Smooth muscle cell (in vitro differentiated cells): Measurements from ENCODE around the gene RHO. TPM values are rescaled to one million over a fixed set of nuclear protein-coding genes. Genes with fewer than 3 reads are reported as not detected.
"Not testable (repeated sequence)": the region's sequence is repeated elsewhere in the genome, so short reads cannot be mapped to it uniquely, and the experiment has no call there.

Experiments
- DNase-seq: peaks from one replicate; lab custom pipeline; 2025; ENCODE audit not compliant: unreplicated experiment; lab: John Stamatoyannopoulos, UW
- H2AFZ ChIP-seq: fragments of 200-600 bp; sonication (generic); 2 replicates; pipeline ENCODE4 v1.6.0; 2016; ENCODE audit warnings: antibody characterized with exemption, low read depth, mild to moderate bottlenecking
- H3F3A ChIP-seq: fragments of 200-600 bp; sonication (generic); 2 replicates; pipeline ENCODE4 v1.6.0; 2017; ENCODE audit warnings: antibody characterized with exemption, low read depth
- H3K27ac ChIP-seq: fragments of 200-600 bp; sonication (generic); 2 replicates; pipeline ENCODE4 v1.5.1; 2016; ENCODE audit warnings: low read depth, mild to moderate bottlenecking
- H3K27me3 ChIP-seq: fragments of 200-600 bp; sonication (generic); 2 replicates; pipeline ENCODE4 v1.6.1; 2016; ENCODE audit warnings: low read depth, mild to moderate bottlenecking
- H3K36me3 ChIP-seq: fragments of 200-600 bp; sonication (generic); 2 replicates; pipeline ENCODE4 v1.5.1; 2016; ENCODE audit warnings: low read depth
- H3K4me1 ChIP-seq: fragments of 200-600 bp; sonication (generic); 2 replicates; pipeline ENCODE4 v1.5.1; 2016; ENCODE audit warnings: low read depth
- H3K4me2 ChIP-seq: fragments of 200-600 bp; sonication (generic); 2 replicates; pipeline ENCODE4 v1.6.0; 2016; ENCODE audit warnings: mild to moderate bottlenecking
- H3K4me3 ChIP-seq: fragments of 200-600 bp; sonication (generic); 2 replicates; pipeline ENCODE4 v1.5.1; 2016; ENCODE audit warnings: mild to moderate bottlenecking
- H3K79me2 ChIP-seq: fragments of 200-600 bp; sonication (generic); 2 replicates; pipeline ENCODE4 v1.6.0; 2016; ENCODE audit warnings: low read depth, mild to moderate bottlenecking
- H3K9ac ChIP-seq: fragments of 200-600 bp; sonication (generic); 2 replicates; pipeline ENCODE4 v1.6.0; 2016; ENCODE audit warnings: low read depth
- H3K9me3 ChIP-seq: fragments of 200-600 bp; sonication (generic); replicated peaks from 2 replicates; pipeline ENCODE4 v1.5.1; 2016; ENCODE audit warnings: low read depth
- H4K20me1 ChIP-seq: fragments of 200-600 bp; sonication (generic); 2 replicates; pipeline ENCODE4 v1.6.0; 2016; ENCODE audit warnings: low read depth
- CTCF ChIP-seq: fragments of 200-600 bp; sonication (generic); IDR thresholded peaks from 2 replicates; pipeline ENCODE4 v1.5.1; 2017; ENCODE audit warnings: borderline replicate concordance, mild to moderate bottlenecking, antibody characterized with exemption; ENCODE audit not compliant: insufficient read depth, poor library complexity, severe bottlenecking
- WGBS: methylation state at CpG from one replicate; pipeline ENCODE4 v1.1.7; 2016; ENCODE audit warnings: low lambda C conversion rate; 5-methylcytosine and 5-hydroxymethylcytosine counted together
- polyA plus RNA-seq: library from polyadenylated mRNA; unstranded; fragments of >200 nt; fragmentation: Nextera tagmentation; extraction: Ambion mirVana; gene quantifications from 2 replicates; pipeline ENCODE4 v1.2.1, GENCODE V29; 2016
- total RNA-seq: library from RNA; depleted of rRNA; stranded (reverse); fragments of >200 nt; gene quantifications from 2 replicates; pipeline ENCODE4 v1.2.3, GENCODE V29; 2014

Gene RHO
- total and polyA plus RNA-seq, 2 experiments from 2014 or later = 0.63 TPM; not detected in 1

- Histone ChIP-seq H2AFZ (no peak overlapping the region), H3K9ac (no peak overlapping the region), H4K20me1 (no peaks in the 10 kb centered on the region), H3K4me1 (no peaks in the 10 kb centered on the region), H3K36me3 (no peaks in the 10 kb centered on the region), H3K4me3 (no peak overlapping the region), H3K9me3 (no peaks in the 10 kb centered on the region), H3K79me2 (no peaks in the 10 kb centered on the region), H3F3A (no peaks in the 10 kb centered on the region), H3K27ac (no peak overlapping the region), H3K27me3 (no peaks in the 10 kb centered on the region), H3K4me2 (no peak overlapping the region)
- 95% methylated on average over 8 of the region's 8 CpGs for WGBS
- TF ChIP-seq CTCF = no peak
- no peak for DNase-seq
Measured at GRCh38 chr3:129513705-129514104, 14.7 kb upstream of the RHO start.

GRCh38 chr3:129514110-129514509 is 14.3 kb upstream of the RHO start:
- no peaks in the 10 kb centered on the region for H3K79me2 ChIP-seq
- no peaks in the 10 kb centered on the region for H3K36me3 ChIP-seq
- H3K9ac ChIP-seq = no peak overlapping the region
- no peak for TF ChIP-seq CTCF
- WGBS = 94% methylated on average over 10 of the region's 10 CpGs
- no peaks in the 10 kb centered on the region for H3K9me3 ChIP-seq
- no peaks in the 10 kb centered on the region for H3K27me3 ChIP-seq
- no peak overlapping the region for H3K4me2 ChIP-seq
- no peaks in the 10 kb centered on the region for H4K20me1 ChIP-seq
- no peaks in the 10 kb centered on the region for H3F3A ChIP-seq
- no peak overlapping the region for H2AFZ ChIP-seq
- H3K27ac ChIP-seq = no peak overlapping the region
- H3K4me3 ChIP-seq = no peak overlapping the region
- no peaks in the 10 kb centered on the region for H3K4me1 ChIP-seq
- DNase-seq = no peak

GRCh38 chr3:129514563-129514962 is 13.9 kb upstream of the RHO start:
- no peak for TF ChIP-seq CTCF
- Histone ChIP-seq H3K36me3 (no peaks in the 10 kb centered on the region), H4K20me1 (no peaks in the 10 kb centered on the region), H3K4me1 (no peaks in the 10 kb centered on the region), H3F3A (no peaks in the 10 kb centered on the region), H3K27ac (no peak overlapping the region), H3K9ac (no peak overlapping the region), H3K27me3 (no peaks in the 10 kb centered on the region), H3K9me3 (no peaks in the 10 kb centered on the region), H2AFZ (no peak overlapping the region), H3K4me3 (no peak overlapping the region), H3K4me2 (no peak overlapping the region), H3K79me2 (no peaks in the 10 kb centered on the region)
- DNase-seq = no peak
- WGBS = 100% methylated on average over 3 of the region's 6 CpGs

- not testable (repeated sequence) for H3F3A ChIP-seq, H3K4me3 ChIP-seq, DNase-seq, H3K9ac ChIP-seq, H3K4me2 ChIP-seq, H4K20me1 ChIP-seq, H3K27me3 ChIP-seq, H3K4me1 ChIP-seq, H3K36me3 ChIP-seq, H2AFZ ChIP-seq, H3K9me3 ChIP-seq, H3K27ac ChIP-seq, H3K79me2 ChIP-seq
- WGBS = 92% methylated on average over 15 of the region's 25 CpGs
Measured at GRCh38 chr3:129515108-129515820, 13.2 kb upstream of the RHO start.

- not testable (repeated sequence) for DNase-seq, H3K27ac ChIP-seq, H3K4me2 ChIP-seq, H2AFZ ChIP-seq, H3K36me3 ChIP-seq, H3K4me3 ChIP-seq, H3F3A ChIP-seq, H3K79me2 ChIP-seq, H3K9ac ChIP-seq, H4K20me1 ChIP-seq, H3K27me3 ChIP-seq, H3K9me3 ChIP-seq, H3K4me1 ChIP-seq
- 97% methylated on average over 7 of the region's 7 CpGs for WGBS
Measured at GRCh38 chr3:129515821-129516432, 12.5 kb upstream of the RHO start.
